DOHH2 (cell line): Measurements from ENCODE around the gene ABCA4.

Source experiments
- H3F3A ChIP-seq: fragments of 200-600 bp; sonication (generic), shearing (Covaris generic); 2 replicates; pipeline ENCODE4 v1.6.0; 2016; ENCODE audit warnings: antibody characterized with exemption, mild to moderate bottlenecking; ENCODE audit not compliant: control insufficient read depth, insufficient read depth
- H3K27ac ChIP-seq: fragments of 200-600 bp; sonication (generic); 2 replicates; pipeline ENCODE4 v1.5.1; 2014; ENCODE audit warnings: low read depth, mild to moderate bottlenecking, low read length, moderate library complexity
- H3K27me3 ChIP-seq: fragments of 200-600 bp; sonication (generic); 2 replicates; pipeline ENCODE4 v1.6.1; 2014; ENCODE audit warnings: mild to moderate bottlenecking, low read length, mixed read lengths; ENCODE audit not compliant: control insufficient read depth
- H3K36me3 ChIP-seq: fragments of 200-600 bp; sonication (generic); 2 replicates; pipeline ENCODE4 v1.6.1; 2014; ENCODE audit warnings: mild to moderate bottlenecking, low read length, moderate library complexity, mixed read lengths; ENCODE audit not compliant: control insufficient read depth
- H3K4me1 ChIP-seq: fragments of 200-600 bp; sonication (generic); 2 replicates; pipeline ENCODE4 v1.6.1; 2014; ENCODE audit warnings: mild to moderate bottlenecking, low read length, mixed read lengths; ENCODE audit not compliant: control insufficient read depth
- H3K4me2 ChIP-seq: fragments of 200-600 bp; sonication (generic); 2 replicates; pipeline ENCODE4 v1.6.0; 2014; ENCODE audit warnings: mild to moderate bottlenecking, low read length, moderate library complexity
- H3K4me3 ChIP-seq: fragments of 200-600 bp; sonication (generic); 2 replicates; pipeline ENCODE4 v1.5.1; 2014; ENCODE audit warnings: mild to moderate bottlenecking, low read length, mixed read lengths
- H3K79me2 ChIP-seq: fragments of 200-600 bp; sonication (generic); 2 replicates; pipeline ENCODE4 v1.6.1; 2014; ENCODE audit warnings: mild to moderate bottlenecking, low read length, mixed read lengths; ENCODE audit not compliant: control insufficient read depth
- H3K9me2 ChIP-seq: fragments of 200-600 bp; sonication (generic); replicated peaks from 2 replicates; pipeline ENCODE4 v1.6.1; 2014; ENCODE audit warnings: mild to moderate bottlenecking, low read length, mixed read lengths; ENCODE audit not compliant: control insufficient read depth
- H3K9me3 ChIP-seq: fragments of 200-600 bp; sonication (generic); 2 replicates; pipeline ENCODE4 v1.6.1; 2014; ENCODE audit warnings: antibody characterized with exemption, low read length, mixed read lengths; ENCODE audit not compliant: control insufficient read depth, insufficient read depth
- H4K20me1 ChIP-seq: fragments of 200-600 bp; sonication (generic); 2 replicates; pipeline ENCODE4 v1.6.0; 2014; ENCODE audit warnings: low read depth, mild to moderate bottlenecking, antibody characterized with exemption, low read length, moderate library complexity; ENCODE audit not compliant: control insufficient read depth, insufficient read depth
- EZH2phosphoT487 ChIP-seq: fragments of 200-600 bp; sonication (generic); IDR thresholded peaks from 2 replicates; pipeline ENCODE4 v1.6.1; 2017; ENCODE audit warnings: borderline replicate concordance, mild to moderate bottlenecking, antibody characterized with exemption, low read length, moderate library complexity, mixed read lengths
- TF ChIP-seq, protein P1 (sequence below): fragments of 200-600 bp; sonication (generic); IDR thresholded peaks from one replicate; pipeline ENCODE4 v1.5.1; 2014; ENCODE audit warnings: antibody characterized with exemption, mild to moderate bottlenecking, low read depth, low read length; ENCODE audit not compliant: poor library complexity, severe bottlenecking

Gene ABCA4

DNA sequence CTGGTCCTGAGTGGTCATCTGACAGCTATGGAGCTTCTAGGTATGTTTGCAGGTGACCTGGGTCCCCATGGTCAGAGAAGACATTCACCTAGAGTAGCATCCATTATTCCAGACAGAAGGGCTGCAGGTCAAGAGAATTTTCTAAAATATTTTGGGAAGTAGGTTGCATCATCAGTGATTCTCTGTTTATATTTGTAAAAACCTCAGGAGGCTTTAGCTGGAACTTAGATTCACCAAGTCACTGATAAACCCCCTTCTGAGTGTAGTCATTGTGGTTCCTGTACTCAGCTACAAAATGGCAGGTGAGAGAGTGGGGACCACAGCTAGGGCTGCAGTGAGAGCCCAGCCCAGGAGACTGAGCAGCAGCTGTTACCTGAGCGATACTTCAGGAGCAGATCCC, 78.6 kb downstream of the ABCA4 start:
- Histone ChIP-seq H3K9me3 (no peaks in the 10 kb centered on the region), H3K36me3 (no peaks in the 10 kb centered on the region), H3F3A (no peaks in the 10 kb centered on the region), H3K27me3 (peaks cover 18% of the 10 kb centered on the region), H3K9me2 (no peaks in the 10 kb centered on the region), H3K27ac (no peak overlapping the region), H3K4me1 (no peaks in the 10 kb centered on the region), H3K79me2 (no peaks in the 10 kb centered on the region), H3K4me2 (no peak overlapping the region), H3K4me3 (no peak overlapping the region), H4K20me1 (no peaks in the 10 kb centered on the region)
- TF ChIP-seq, protein P1, sequence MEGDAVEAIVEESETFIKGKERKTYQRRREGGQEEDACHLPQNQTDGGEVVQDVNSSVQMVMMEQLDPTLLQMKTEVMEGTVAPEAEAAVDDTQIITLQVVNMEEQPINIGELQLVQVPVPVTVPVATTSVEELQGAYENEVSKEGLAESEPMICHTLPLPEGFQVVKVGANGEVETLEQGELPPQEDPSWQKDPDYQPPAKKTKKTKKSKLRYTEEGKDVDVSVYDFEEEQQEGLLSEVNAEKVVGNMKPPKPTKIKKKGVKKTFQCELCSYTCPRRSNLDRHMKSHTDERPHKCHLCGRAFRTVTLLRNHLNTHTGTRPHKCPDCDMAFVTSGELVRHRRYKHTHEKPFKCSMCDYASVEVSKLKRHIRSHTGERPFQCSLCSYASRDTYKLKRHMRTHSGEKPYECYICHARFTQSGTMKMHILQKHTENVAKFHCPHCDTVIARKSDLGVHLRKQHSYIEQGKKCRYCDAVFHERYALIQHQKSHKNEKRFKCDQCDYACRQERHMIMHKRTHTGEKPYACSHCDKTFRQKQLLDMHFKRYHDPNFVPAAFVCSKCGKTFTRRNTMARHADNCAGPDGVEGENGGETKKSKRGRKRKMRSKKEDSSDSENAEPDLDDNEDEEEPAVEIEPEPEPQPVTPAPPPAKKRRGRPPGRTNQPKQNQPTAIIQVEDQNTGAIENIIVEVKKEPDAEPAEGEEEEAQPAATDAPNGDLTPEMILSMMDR, result no peak
- no peak for TF ChIP-seq EZH2phosphoT487

DNA sequence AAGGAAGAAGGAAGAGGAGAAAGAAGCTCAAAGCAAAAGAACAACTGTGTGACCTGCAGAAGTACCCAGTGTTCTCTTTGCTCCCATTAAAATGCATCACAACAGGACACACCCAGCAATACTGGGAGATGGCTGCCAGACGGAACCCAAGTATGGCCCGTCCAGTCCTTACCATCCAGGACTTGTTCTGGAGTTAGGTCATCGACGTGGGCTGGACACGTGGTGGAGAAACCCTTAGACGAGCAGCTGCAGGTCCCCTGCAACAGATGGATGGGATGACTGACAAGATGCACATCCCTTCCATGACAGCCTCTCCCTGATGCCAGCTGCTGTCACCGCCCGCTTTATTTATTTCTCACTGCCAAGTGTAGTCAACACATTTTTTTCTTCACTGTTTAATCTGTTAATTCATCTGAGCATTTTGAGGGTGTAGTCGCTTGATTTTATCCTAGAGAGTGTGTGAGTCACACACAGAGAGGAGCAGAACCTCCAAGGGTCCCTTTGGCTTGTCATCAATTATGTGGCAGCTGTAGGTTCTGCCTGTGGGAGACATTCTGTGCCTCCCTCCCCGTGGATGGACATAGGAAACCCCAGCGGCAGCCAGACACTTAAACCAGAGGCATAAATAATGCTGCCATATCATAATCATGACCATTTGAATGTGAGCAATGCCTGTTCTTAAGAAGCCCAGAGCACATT, 80.9 kb downstream of the ABCA4 start:
- H3K27ac ChIP-seq, result no peak overlapping the region
- H3K27me3 ChIP-seq, result peaks cover 33% of the 10 kb centered on the region

GRCh38 chr1:94039514-94039870, 81.5 kb downstream of the ABCA4 start:
- no peaks in the 10 kb centered on the region for H3K9me2 ChIP-seq
- H3K27ac ChIP-seq, result no peak overlapping the region
- no peak overlapping the region for H3K4me2 ChIP-seq
- TF ChIP-seq, protein P1, result peak; percentile 98
- no peak for TF ChIP-seq EZH2phosphoT487
- no peak overlapping the region for H3K4me3 ChIP-seq
- H3K27me3 ChIP-seq, result peaks cover 33% of the 10 kb centered on the region
- H3K9me3 ChIP-seq, result no peaks in the 10 kb centered on the region
- H3K36me3 ChIP-seq, result no peaks in the 10 kb centered on the region
- no peaks in the 10 kb centered on the region for H3F3A ChIP-seq
- no peaks in the 10 kb centered on the region for H3K79me2 ChIP-seq
- 0 out of 2 replicates have a peak, but pooled peaks cover 6% of the 10 kb centered on the region for H3K4me1 ChIP-seq
- H4K20me1 ChIP-seq, result no peaks in the 10 kb centered on the region

More for the DNA sequence above, 80.9 kb downstream of the ABCA4 start:
- H3F3A ChIP-seq, result no peaks in the 10 kb centered on the region
- no peaks in the 10 kb centered on the region for H3K9me3 ChIP-seq
- H3K79me2 ChIP-seq, result no peaks in the 10 kb centered on the region
- H3K9me2 ChIP-seq, result no peaks in the 10 kb centered on the region
- TF ChIP-seq, protein P1, result no peak
- TF ChIP-seq EZH2phosphoT487, result no peak
- H3K4me2 ChIP-seq, result no peak overlapping the region
- no peak overlapping the region for H3K4me3 ChIP-seq
- no peaks in the 10 kb centered on the region for H4K20me1 ChIP-seq
- H3K4me1 ChIP-seq, result 0 out of 2 replicates have a peak, but pooled peaks cover 6% of the 10 kb centered on the region
- H3K36me3 ChIP-seq, result no peaks in the 10 kb centered on the region
